HL-60 (cell line): ENCODE data around the gene SEC63.
A peak's percentile ranks its signal among the peaks of the same experiment; 100 is the strongest.

ENCODE experiments used
- GABPA ChIP-seq: IDR thresholded peaks from 2 replicates; pipeline ENCODE4 v1.6.1; 2012; ENCODE audit warnings: low read depth
- POLR2AphosphoS5 ChIP-seq: IDR thresholded peaks from 2 replicates; pipeline ENCODE4 v1.6.1; 2012; ENCODE audit warnings: low read depth
- SPI1 ChIP-seq: IDR thresholded peaks from 2 replicates; pipeline ENCODE4 v1.6.1; 2012; ENCODE audit warnings: low read depth, mild to moderate bottlenecking, borderline replicate concordance
- TF ChIP-seq, protein P1 (sequence below): IDR thresholded peaks from one replicate; pipeline ENCODE4 v1.5.1; 2011; ENCODE audit warnings: low read length, control low read depth, inconsistent platforms; ENCODE audit not compliant: insufficient read depth
- TF ChIP-seq, protein P2 (sequence below): IDR thresholded peaks from 2 replicates; pipeline ENCODE4 v1.6.1; 2012; ENCODE audit warnings: low read depth; ENCODE audit not compliant: insufficient replicate concordance

DNA sequence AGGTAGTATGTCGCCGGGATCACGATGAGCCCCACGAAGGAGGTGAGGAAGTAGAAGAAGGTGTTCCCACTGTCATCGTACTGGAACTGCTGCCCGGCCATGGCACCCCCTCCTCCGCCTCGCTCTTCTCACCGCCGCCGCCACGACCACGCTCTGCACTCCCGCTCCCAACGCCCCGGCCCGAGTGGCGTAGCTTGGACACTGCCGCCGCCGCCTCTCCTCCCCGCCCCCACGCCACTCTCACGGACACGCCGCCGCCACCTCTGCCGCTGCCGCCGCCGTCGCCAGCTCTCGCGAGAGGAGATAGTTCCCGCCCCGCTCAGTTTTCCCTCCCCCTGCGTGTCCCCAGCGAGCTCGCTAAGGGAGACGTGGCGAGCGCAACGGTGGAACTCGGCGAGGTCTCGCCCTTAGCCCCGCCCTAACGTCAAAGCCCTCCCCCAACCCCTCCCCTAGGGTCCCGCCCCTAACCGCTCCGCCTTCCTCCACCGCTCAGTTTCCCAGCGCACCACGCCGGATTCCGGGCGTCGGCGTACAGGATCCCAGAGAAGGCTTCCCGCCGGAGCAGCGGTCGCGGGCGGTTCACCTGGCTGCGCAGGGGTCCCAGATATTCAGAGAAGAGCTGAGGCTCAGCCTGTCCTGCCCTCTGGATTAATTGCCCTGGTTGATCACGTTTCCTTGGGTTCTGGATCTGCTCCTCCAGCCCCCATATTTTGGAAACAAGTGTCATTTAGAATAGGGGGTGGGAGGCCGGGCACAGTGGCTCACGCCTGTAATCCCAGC is at the start of gene SEC63:
- TF ChIP-seq POLR2AphosphoS5: peak; percentile 95
- TF ChIP-seq, protein P1, sequence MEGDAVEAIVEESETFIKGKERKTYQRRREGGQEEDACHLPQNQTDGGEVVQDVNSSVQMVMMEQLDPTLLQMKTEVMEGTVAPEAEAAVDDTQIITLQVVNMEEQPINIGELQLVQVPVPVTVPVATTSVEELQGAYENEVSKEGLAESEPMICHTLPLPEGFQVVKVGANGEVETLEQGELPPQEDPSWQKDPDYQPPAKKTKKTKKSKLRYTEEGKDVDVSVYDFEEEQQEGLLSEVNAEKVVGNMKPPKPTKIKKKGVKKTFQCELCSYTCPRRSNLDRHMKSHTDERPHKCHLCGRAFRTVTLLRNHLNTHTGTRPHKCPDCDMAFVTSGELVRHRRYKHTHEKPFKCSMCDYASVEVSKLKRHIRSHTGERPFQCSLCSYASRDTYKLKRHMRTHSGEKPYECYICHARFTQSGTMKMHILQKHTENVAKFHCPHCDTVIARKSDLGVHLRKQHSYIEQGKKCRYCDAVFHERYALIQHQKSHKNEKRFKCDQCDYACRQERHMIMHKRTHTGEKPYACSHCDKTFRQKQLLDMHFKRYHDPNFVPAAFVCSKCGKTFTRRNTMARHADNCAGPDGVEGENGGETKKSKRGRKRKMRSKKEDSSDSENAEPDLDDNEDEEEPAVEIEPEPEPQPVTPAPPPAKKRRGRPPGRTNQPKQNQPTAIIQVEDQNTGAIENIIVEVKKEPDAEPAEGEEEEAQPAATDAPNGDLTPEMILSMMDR: no peak
- no peak for TF ChIP-seq SPI1
- TF ChIP-seq, protein P2, sequence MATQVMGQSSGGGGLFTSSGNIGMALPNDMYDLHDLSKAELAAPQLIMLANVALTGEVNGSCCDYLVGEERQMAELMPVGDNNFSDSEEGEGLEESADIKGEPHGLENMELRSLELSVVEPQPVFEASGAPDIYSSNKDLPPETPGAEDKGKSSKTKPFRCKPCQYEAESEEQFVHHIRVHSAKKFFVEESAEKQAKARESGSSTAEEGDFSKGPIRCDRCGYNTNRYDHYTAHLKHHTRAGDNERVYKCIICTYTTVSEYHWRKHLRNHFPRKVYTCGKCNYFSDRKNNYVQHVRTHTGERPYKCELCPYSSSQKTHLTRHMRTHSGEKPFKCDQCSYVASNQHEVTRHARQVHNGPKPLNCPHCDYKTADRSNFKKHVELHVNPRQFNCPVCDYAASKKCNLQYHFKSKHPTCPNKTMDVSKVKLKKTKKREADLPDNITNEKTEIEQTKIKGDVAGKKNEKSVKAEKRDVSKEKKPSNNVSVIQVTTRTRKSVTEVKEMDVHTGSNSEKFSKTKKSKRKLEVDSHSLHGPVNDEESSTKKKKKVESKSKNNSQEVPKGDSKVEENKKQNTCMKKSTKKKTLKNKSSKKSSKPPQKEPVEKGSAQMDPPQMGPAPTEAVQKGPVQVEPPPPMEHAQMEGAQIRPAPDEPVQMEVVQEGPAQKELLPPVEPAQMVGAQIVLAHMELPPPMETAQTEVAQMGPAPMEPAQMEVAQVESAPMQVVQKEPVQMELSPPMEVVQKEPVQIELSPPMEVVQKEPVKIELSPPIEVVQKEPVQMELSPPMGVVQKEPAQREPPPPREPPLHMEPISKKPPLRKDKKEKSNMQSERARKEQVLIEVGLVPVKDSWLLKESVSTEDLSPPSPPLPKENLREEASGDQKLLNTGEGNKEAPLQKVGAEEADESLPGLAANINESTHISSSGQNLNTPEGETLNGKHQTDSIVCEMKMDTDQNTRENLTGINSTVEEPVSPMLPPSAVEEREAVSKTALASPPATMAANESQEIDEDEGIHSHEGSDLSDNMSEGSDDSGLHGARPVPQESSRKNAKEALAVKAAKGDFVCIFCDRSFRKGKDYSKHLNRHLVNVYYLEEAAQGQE: no peak
- no peak for TF ChIP-seq GABPA
